OCI-LY3 (cell line): Measurements from ENCODE around the gene PRPSAP1.

Experiments used
- CTCF ChIP-seq: fragments of 200-600, 300-600 bp; sonication (generic); IDR thresholded peaks from 2 replicates; pipeline ENCODE4 v1.5.1; 2014; ENCODE audit warnings: antibody characterized with exemption, low read length, low read depth
- EZH2phosphoT487 ChIP-seq: fragments of 200-600 bp; shearing (Covaris generic); IDR thresholded peaks from 2 replicates; pipeline ENCODE4 v1.6.1; 2018; ENCODE audit warnings: antibody characterized with exemption, mixed run types, low read depth

DNA sequence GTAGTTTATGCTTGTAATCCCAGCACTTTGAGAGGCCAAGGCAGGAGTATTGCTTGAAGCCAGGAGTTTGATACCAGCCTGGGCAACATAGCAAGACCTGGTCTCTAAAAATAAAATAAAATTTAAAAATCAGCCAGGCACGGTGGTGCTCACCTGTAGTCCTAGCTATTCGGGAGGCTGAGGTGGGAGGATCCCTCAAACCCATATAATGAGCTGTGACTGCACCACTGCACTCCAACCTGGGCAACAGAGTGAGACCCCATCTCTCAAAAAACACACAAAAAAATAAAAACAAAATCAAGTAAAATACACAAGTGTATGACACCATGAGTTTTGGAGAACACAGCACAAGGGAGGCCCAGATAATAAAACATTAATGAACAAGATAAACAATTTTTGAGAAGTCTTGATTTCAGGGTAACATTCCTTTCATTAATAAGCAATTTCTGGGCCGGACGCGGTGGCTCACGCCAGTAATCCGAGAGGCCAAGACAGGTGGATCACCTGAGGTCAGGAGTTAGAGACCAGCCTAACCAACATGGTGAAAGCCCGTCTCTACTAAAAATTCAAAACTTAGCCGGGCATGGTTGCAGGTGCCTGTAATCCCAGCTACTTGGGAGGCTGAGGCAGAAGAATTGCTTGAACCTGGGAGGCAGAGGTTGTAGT is 17.9 kb downstream of the PRPSAP1 start:
- TF ChIP-seq CTCF (no peak), EZH2phosphoT487 (no peak)
